Activated naive CD8-positive, alpha-beta T cell treated with anti-CD3 and anti-CD28 coated beads, Interleukin-2, amount 50 U/mL, for 16 hours (primary cell): ENCODE measurements around the gene ABHD17C.
"Not testable (repeated sequence)": the region's sequence is repeated elsewhere in the genome, so short reads cannot be mapped to it uniquely, and the experiment has no call there.

ENCODE experiments used
- DNase-seq: peaks from one replicate; pipeline ENCODE4 v3.0.0-alpha.2; 2020; ENCODE audit warnings: low read depth, low spot score

ABHD17C gene

GRCh38 chr15:80695099-80695910 is at the start of gene ABHD17C:
Gene ABHD17C (plus strand): TSS chr15:80695310. CDS start chr15:80695430, 120 bp downstream.
- no peak for DNase-seq

- DNase-seq: no peak
Measured at GRCh38 chr15:80645494-80646065, 49.5 kb upstream of the ABHD17C start.

GRCh38 chr15:80647424-80647823 is 47.7 kb upstream of the ABHD17C start:
- not testable (repeated sequence) for DNase-seq

GRCh38 chr15:80654299-80654698 is 40.8 kb upstream of the ABHD17C start:
- DNase-seq: no peak

GRCh38 chr15:80659375-80659774 is 35.7 kb upstream of the ABHD17C start:
- DNase-seq: no peak

- no peak for DNase-seq
Measured at GRCh38 chr15:80660119-80660518, 35.0 kb upstream of the ABHD17C start.

GRCh38 chr15:80662129-80662528 is 33.0 kb upstream of the ABHD17C start:
- no peak for DNase-seq

GRCh38 chr15:80662757-80663553 is 32.2 kb upstream of the ABHD17C start:
- DNase-seq: no peak

- DNase-seq: no peak
Measured at GRCh38 chr15:80665151-80665550, 30.0 kb upstream of the ABHD17C start.

GRCh38 chr15:80667936-80668335 is 27.2 kb upstream of the ABHD17C start:
- no peak for DNase-seq

GRCh38 chr15:80668546-80669236 is 26.4 kb upstream of the ABHD17C start:
- DNase-seq: no peak

- no peak for DNase-seq
Measured at GRCh38 chr15:80669663-80670273, 25.3 kb upstream of the ABHD17C start.

GRCh38 chr15:80673561-80674244 is 21.4 kb upstream of the ABHD17C start:
- DNase-seq: no peak

- DNase-seq: no peak
Measured at GRCh38 chr15:80674245-80674614, 20.9 kb upstream of the ABHD17C start.

GRCh38 chr15:80677041-80677440 is 18.1 kb upstream of the ABHD17C start:
- no peak for DNase-seq

GRCh38 chr15:80679167-80679803 is 15.8 kb upstream of the ABHD17C start:
- no peak for DNase-seq

GRCh38 chr15:80679804-80680175 is 15.3 kb upstream of the ABHD17C start:
- DNase-seq: no peak

GRCh38 chr15:80682201-80682600 is 12.9 kb upstream of the ABHD17C start:
- no peak for DNase-seq

GRCh38 chr15:80684697-80685096 is 10.4 kb upstream of the ABHD17C start:
- no peak for DNase-seq

- no peak for DNase-seq
Measured at GRCh38 chr15:80685628-80686027, 9.5 kb upstream of the ABHD17C start.
